H1 (cell line): ENCODE data around the gene DNASE2B. TPM values are rescaled to one million over a fixed set of nuclear protein-coding genes. Genes with fewer than 3 reads are reported as not detected.

ENCODE experiments used
- CTCF ChIA-PET: fragments of 300-600 bp; sonication (Branson Sonifier 250); formaldehyde crosslinking; loops from one replicate; lab custom pipeline; 2021; ENCODE audit not compliant: partially characterized antibody; lab: Charles Lee
- POLR2A ChIA-PET: fragments of 300-600 bp; sonication (Branson Sonifier 250); formaldehyde crosslinking; loops from one replicate; lab custom pipeline; 2021; ENCODE audit warnings: inconsistent platforms; ENCODE audit not compliant: partially characterized antibody; lab: Charles Lee
- DNase-seq, 2 experiments: peaks; one replicate each; pipeline versions ENCODE4 v3.0.0 to v3.0.0-alpha.2; 2010 to 2022; ENCODE audit warnings: low spot score in 2 of 2, low read depth in 1 of 2, mixed read lengths in 1 of 2
- FAIRE-seq: peaks from 2 replicates; lab custom pipeline; 2011; peaks lifted over from hg19 to GRCh38; lab: Jason Lieb, UNC
- H2AFZ ChIP-seq: 2 replicates; pipeline ENCODE4 v1.8.1; 2012; ENCODE audit warnings: low read length, inconsistent platforms
- H2AK5ac ChIP-seq: 2 replicates; pipeline ENCODE4 v1.6.1; 2013; ENCODE audit warnings: low read depth, low read length
- H2BK120ac ChIP-seq: replicated peaks from 2 replicates; pipeline ENCODE3; 2013; ENCODE audit warnings: low read depth, low read length, inconsistent platforms
- H2BK12ac ChIP-seq: 2 replicates; pipeline ENCODE4 v1.6.1; 2013; ENCODE audit warnings: low read depth, low read length
- H2BK15ac ChIP-seq: 2 replicates; pipeline ENCODE4 v1.6.1; 2013; ENCODE audit warnings: low read length
- H2BK20ac ChIP-seq: 2 replicates; pipeline ENCODE4 v1.6.1; 2013; ENCODE audit warnings: low read length
- H2BK5ac ChIP-seq: 2 replicates; pipeline ENCODE4 v1.6.1; 2013; ENCODE audit warnings: low read depth, low read length
- H3K14ac ChIP-seq: 2 replicates; pipeline ENCODE4 v1.6.1; 2013; ENCODE audit warnings: inconsistent platforms; ENCODE audit not compliant: insufficient read length
- H3K18ac ChIP-seq: 2 replicates; pipeline ENCODE4 v1.6.1; 2013; ENCODE audit warnings: low read length; ENCODE audit errors: extremely low read depth
- H3K23ac ChIP-seq: 2 replicates; pipeline ENCODE4 v1.6.1; 2013; ENCODE audit warnings: inconsistent platforms; ENCODE audit not compliant: insufficient read length
- H3K23me2 ChIP-seq: 2 replicates; pipeline ENCODE4 v1.6.1; 2013; ENCODE audit warnings: low read depth, low read length
- H3K27ac ChIP-seq: 2 replicates; pipeline ENCODE4 v1.6.1; 2011; ENCODE audit warnings: low read depth, low read length, inconsistent platforms
- H3K27me3 ChIP-seq, 4 experiments: replicated peaks in 1 of 4; 1 replicate in 1 of 4; 2 replicates in 3 of 4; pipeline versions ENCODE4 v1.6.1 to v1.8.1; 2011 to 2013; ENCODE audit warnings: low read length in 3 of 4, mild to moderate bottlenecking in 3 of 4, inconsistent platforms in 2 of 4, mixed read lengths in 2 of 4, moderate library complexity in 1 of 4; ENCODE audit not compliant: control insufficient read depth in 3 of 4, insufficient read depth in 3 of 4; ENCODE audit errors: extremely low read depth in 1 of 4
- H3K36me3 ChIP-seq, 4 experiments: 2 replicates each; pipeline versions ENCODE4 v1.6.1 to v1.8.1; 2011 to 2013; ENCODE audit warnings: mild to moderate bottlenecking in 4 of 4, low read length in 3 of 4, moderate library complexity in 2 of 4, control low read depth in 1 of 4, inconsistent platforms in 1 of 4; ENCODE audit not compliant: insufficient read depth in 4 of 4, control insufficient read depth in 2 of 4
- H3K4ac ChIP-seq: replicated peaks from 2 replicates; pipeline ENCODE3; 2013; ENCODE audit warnings: low read length, low read depth, mixed read lengths, inconsistent platforms; ENCODE audit not compliant: insufficient read length
- H3K4me1 ChIP-seq, 4 experiments: replicated peaks in 1 of 4; 1 replicate in 1 of 4; 2 replicates in 3 of 4; pipeline versions ENCODE4 v1.6.1 to v1.8.1; 2011 to 2013; ENCODE audit warnings: low read length in 3 of 4, inconsistent platforms in 2 of 4, mixed read lengths in 1 of 4; ENCODE audit not compliant: insufficient read depth in 4 of 4, control insufficient read depth in 3 of 4
- H3K4me2 ChIP-seq, 2 experiments: 2 replicates each; pipeline versions ENCODE4 v1.6.1 to v1.8.1; 2011 to 2013; ENCODE audit warnings: low read depth in 2 of 2, low read length in 2 of 2, control low read depth in 1 of 2, inconsistent platforms in 1 of 2, mild to moderate bottlenecking in 1 of 2; ENCODE audit not compliant: insufficient read depth in 1 of 2
- H3K4me3 ChIP-seq, 4 experiments: fragments of 200-600, 300-600 bp in 1 of 4; sonication (generic), shearing (Covaris generic), sonication (Bioruptor Twin) in 1 of 4; 2 replicates each; pipeline versions ENCODE4 v1.5.1 to v1.8.1; 2011 to 2016; ENCODE audit warnings: low read length in 4 of 4, low read depth in 3 of 4, control low read depth in 2 of 4, inconsistent platforms in 2 of 4, mild to moderate bottlenecking in 2 of 4, mixed read lengths in 1 of 4, moderate library complexity in 1 of 4; ENCODE audit not compliant: insufficient read depth in 2 of 4; ENCODE audit errors: extremely low read depth in 1 of 4
- H3K56ac ChIP-seq: replicated peaks from 2 replicates; pipeline ENCODE3; 2013; ENCODE audit warnings: low read depth, mild to moderate bottlenecking, mixed read lengths, low read length, inconsistent platforms; ENCODE audit not compliant: insufficient read length
- H3K79me1 ChIP-seq: 2 replicates; pipeline ENCODE4 v1.6.1; 2013; ENCODE audit warnings: low read depth, low read length, control low read depth
- H3K79me2 ChIP-seq, 2 experiments: 2 replicates each; pipeline versions ENCODE4 v1.6.1 to v1.8.1; 2012 to 2013; ENCODE audit warnings: low read length in 2 of 2, mild to moderate bottlenecking in 2 of 2, inconsistent platforms in 1 of 2; ENCODE audit not compliant: insufficient read depth in 2 of 2, control insufficient read depth in 1 of 2
- H3K9ac ChIP-seq, 4 experiments: replicated peaks in 1 of 4; 1 replicate in 1 of 4; 2 replicates in 3 of 4; pipeline versions ENCODE4 v1.6.1 to v1.8.1; 2011 to 2013; ENCODE audit warnings: low read depth in 3 of 4, low read length in 3 of 4, control low read depth in 2 of 4, mild to moderate bottlenecking in 2 of 4, moderate library complexity in 2 of 4, inconsistent platforms in 1 of 4; ENCODE audit errors: extremely low read depth in 1 of 4
- H3K9me3 ChIP-seq, 2 experiments: 2 replicates each; pipeline versions ENCODE4 v1.6.1 to v1.8.1; 2012 to 2013; ENCODE audit warnings: mild to moderate bottlenecking in 2 of 2, moderate library complexity in 2 of 2, control low read depth in 1 of 2, inconsistent platforms in 1 of 2, low read depth in 1 of 2, low read length in 1 of 2, mixed read lengths in 1 of 2; ENCODE audit not compliant: insufficient read depth in 2 of 2
- H4K20me1 ChIP-seq, 2 experiments: replicated peaks in 1 of 2; 2 replicates each; pipeline versions ENCODE3 to v1.8.1; 2011 to 2013; ENCODE audit warnings: inconsistent platforms in 2 of 2, low read length in 2 of 2, mild to moderate bottlenecking in 1 of 2; ENCODE audit not compliant: insufficient read depth in 2 of 2, control insufficient read depth in 1 of 2
- H4K5ac ChIP-seq: 2 replicates; pipeline ENCODE4 v1.6.1; 2013; ENCODE audit warnings: low read length, low read depth, mixed read lengths, inconsistent platforms; ENCODE audit not compliant: insufficient read length
- H4K8ac ChIP-seq: 2 replicates; pipeline ENCODE4 v1.8.0; 2013; ENCODE audit warnings: mild to moderate bottlenecking, moderate library complexity, low read length, inconsistent platforms; ENCODE audit not compliant: insufficient read depth; ENCODE audit errors: extremely low read depth
- H4K91ac ChIP-seq: replicated peaks from 2 replicates; pipeline ENCODE3; 2013; ENCODE audit warnings: low read length, mixed read lengths, inconsistent platforms; ENCODE audit not compliant: insufficient read length
- BACH1 ChIP-seq: IDR thresholded peaks from 2 replicates; pipeline ENCODE4 v1.6.1; 2012; ENCODE audit warnings: low read length, improper control_type of control experiment
- BRCA1 ChIP-seq: IDR thresholded peaks from 2 replicates; pipeline ENCODE4 v1.6.1; 2012; ENCODE audit warnings: low read depth, low read length, improper control_type of control experiment
- CHD1 ChIP-seq: IDR thresholded peaks from 2 replicates; pipeline ENCODE4 v1.6.1; 2012; ENCODE audit warnings: low read depth, low read length, improper control_type of control experiment
- EGR1 ChIP-seq: IDR thresholded peaks from 2 replicates; pipeline ENCODE4 v1.6.1; 2011; ENCODE audit warnings: low read depth, low read length, borderline replicate concordance
- GTF2F1 ChIP-seq: IDR thresholded peaks from 2 replicates; pipeline ENCODE4 v1.6.1; 2012; ENCODE audit warnings: low read depth, low read length, improper control_type of control experiment, borderline replicate concordance
- HDAC2 ChIP-seq, 2 experiments: fragments of 300-600 bp in 1 of 2; sonication (generic) in 1 of 2; IDR thresholded peaks; 2 replicates each; pipeline ENCODE4 v1.6.1; 2011 to 2012; ENCODE audit warnings: low read depth in 2 of 2, low read length in 2 of 2, mild to moderate bottlenecking in 2 of 2, moderate library complexity in 2 of 2, borderline replicate concordance in 1 of 2, inconsistent platforms in 1 of 2
- KDM4A ChIP-seq: IDR thresholded peaks from one replicate; pipeline ENCODE4 v1.7.1; 2012; ENCODE audit warnings: low read depth, mild to moderate bottlenecking, moderate library complexity, low read length, inconsistent platforms; ENCODE audit not compliant: severe bottlenecking
- POLR2A ChIP-seq, 2 experiments: IDR thresholded peaks; 1 replicate in 1 of 2; 2 replicates in 1 of 2; pipeline ENCODE4 v1.6.1; 2011; ENCODE audit warnings: low read depth in 2 of 2, low read length in 2 of 2, mild to moderate bottlenecking in 2 of 2; ENCODE audit errors: control extremely low read depth in 1 of 2
- SP2 ChIP-seq: IDR thresholded peaks from 2 replicates; pipeline ENCODE4 v1.6.1; 2012; ENCODE audit warnings: mild to moderate bottlenecking, low read length, inconsistent platforms
- TAF7 ChIP-seq: optimal IDR thresholded peaks from 2 replicates; pipeline ENCODE3; 2011; ENCODE audit warnings: low read depth, mild to moderate bottlenecking, inconsistent platforms, low read length, moderate library complexity, borderline replicate concordance
- TBP ChIP-seq: IDR thresholded peaks from 2 replicates; pipeline ENCODE4 v1.6.1; 2011; ENCODE audit warnings: low read depth, low read length, improper control_type of control experiment
- ZNF274 ChIP-seq: IDR thresholded peaks from 2 replicates; pipeline ENCODE4 v1.7.0; 2012; ENCODE audit warnings: low read length, borderline replicate concordance; ENCODE audit errors: extremely low read depth
- WGBS, 2 experiments: shearing (Covaris generic) in 1 of 2; methylation state at CpG; one replicate each; pipeline versions ENCODE4 v1.1.6 to v1.1.7; 2013 to 2015; ENCODE audit warnings: low lambda C conversion rate in 2 of 2, mixed read lengths in 2 of 2, inconsistent platforms in 1 of 2, low coverage in 1 of 2, missing lambda C conversion rate in 1 of 2; ENCODE audit not compliant: insufficient replicate concordance in 2 of 2, insufficient coverage in 1 of 2, insufficient read length in 1 of 2; ENCODE audit errors: extremely low coverage in 1 of 2, missing lambda C conversion rate in 1 of 2; 5-methylcytosine and 5-hydroxymethylcytosine counted together
- polyA plus RNA-seq, 7 experiments: library from polyadenylated mRNA; depleted of rRNA in 3 of 7; stranded (reverse) in 5 of 7; unstranded in 2 of 7; fragments of >200 nt in 5 of 7; fragments of 200-250 nt in 2 of 7; gene quantifications; 1 replicate in 5 of 7; 2 replicates in 1 of 7; 4 replicates in 1 of 7; pipeline versions ENCODE4 v1.2.1 to v1.2.3, GENCODE V29; 2011 to 2013; ENCODE audit warnings: missing spikeins in 2 of 7, mixed read lengths in 2 of 7
- total RNA-seq: library from RNA; stranded (reverse); fragmentation: NEBNext Ultra II Directional; extraction: Animal tissue kit (Norgen Biotek cat#: 25700); gene quantifications from 2 replicates; pipeline ENCODE4 v1.2.1, GENCODE V29; 2021
- TF ChIP-seq, protein P1 (sequence below): IDR thresholded peaks from 2 replicates; pipeline ENCODE4 v1.6.1; 2012; ENCODE audit warnings: inconsistent platforms
- TF ChIP-seq, protein P2 (sequence below): IDR thresholded peaks from 2 replicates; pipeline ENCODE4 v1.6.1; 2011; ENCODE audit warnings: low read length, improper control_type of control experiment

DNASE2B gene
- total and polyA plus RNA-seq, 2 of the 8 experiments (the other 6 are each of a cell fraction or from before 2014, with no cell fraction given) = not detected

DNA sequence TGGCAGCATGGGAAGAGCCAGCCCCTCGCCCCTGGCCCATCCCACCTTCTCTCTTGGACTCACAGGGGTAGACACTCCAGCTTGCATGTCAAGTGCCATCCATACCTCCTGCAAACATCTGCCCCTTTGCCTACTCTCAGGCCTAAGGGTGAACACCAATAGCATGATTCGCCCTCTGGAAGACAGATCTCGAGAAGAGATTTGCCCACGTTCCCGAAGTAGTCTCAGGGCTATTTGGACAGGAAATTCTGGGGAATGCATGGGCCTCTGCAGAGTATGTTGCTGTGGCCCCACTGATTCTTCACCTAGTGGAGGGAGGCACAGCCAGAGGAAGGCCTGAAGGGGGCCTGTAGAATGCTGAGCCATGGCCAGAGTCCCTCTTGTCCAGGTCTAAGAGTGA, 29.8 kb upstream of the DNASE2B start:
- no peaks in the 10 kb centered on the region for H3K4me1 ChIP-seq
- POLR2A ChIA-PET = no interaction called here
- TF ChIP-seq TBP (no peak), POLR2A (IDR thresholded peaks at IDR 0.05; ENCODE audit: control extremely low read depth in 1 of 2, low read depth in 2 of 2, low read length in 2 of 2) (no peak), CHD1 (no peak), HDAC2 (IDR thresholded peaks at IDR 0.05; ENCODE audit: borderline replicate concordance in 1 of 2, low read depth in 2 of 2, low read length in 2 of 2) (no peak), GTF2F1 (no peak), TAF7 (no peak), BACH1 (no peak), BRCA1 (no peak), ZNF274 (no peak), KDM4A (no peak), EGR1 (no peak), SP2 (no peak)
- TF ChIP-seq, protein P1, sequence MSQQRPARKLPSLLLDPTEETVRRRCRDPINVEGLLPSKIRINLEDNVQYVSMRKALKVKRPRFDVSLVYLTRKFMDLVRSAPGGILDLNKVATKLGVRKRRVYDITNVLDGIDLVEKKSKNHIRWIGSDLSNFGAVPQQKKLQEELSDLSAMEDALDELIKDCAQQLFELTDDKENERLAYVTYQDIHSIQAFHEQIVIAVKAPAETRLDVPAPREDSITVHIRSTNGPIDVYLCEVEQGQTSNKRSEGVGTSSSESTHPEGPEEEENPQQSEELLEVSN = no peak
- TF ChIP-seq, protein P2, sequence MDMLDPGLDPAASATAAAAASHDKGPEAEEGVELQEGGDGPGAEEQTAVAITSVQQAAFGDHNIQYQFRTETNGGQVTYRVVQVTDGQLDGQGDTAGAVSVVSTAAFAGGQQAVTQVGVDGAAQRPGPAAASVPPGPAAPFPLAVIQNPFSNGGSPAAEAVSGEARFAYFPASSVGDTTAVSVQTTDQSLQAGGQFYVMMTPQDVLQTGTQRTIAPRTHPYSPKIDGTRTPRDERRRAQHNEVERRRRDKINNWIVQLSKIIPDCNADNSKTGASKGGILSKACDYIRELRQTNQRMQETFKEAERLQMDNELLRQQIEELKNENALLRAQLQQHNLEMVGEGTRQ = no peak

More for the DNA sequence above, 29.8 kb upstream of the DNASE2B start:
- WGBS, 2 experiments = 89% methylated on average over 5 of the region's 5 CpGs; no CpG with 5 or more reads in 1 of the 2 experiments
- Histone ChIP-seq H3K9me3 (no peaks in the 10 kb centered on the region), H3K4ac (no peak overlapping the region), H4K20me1 (no peaks in the 10 kb centered on the region), H2BK15ac (no peak overlapping the region), H3K4me3 (no peak overlapping the region), H3K56ac (no peak overlapping the region), H2BK12ac (no peak overlapping the region), H2BK5ac (no peak overlapping the region), H3K18ac (no peak overlapping the region), H2BK120ac (no peak overlapping the region), H3K27me3 (no peaks in the 10 kb centered on the region), H2BK20ac (no peak overlapping the region), H3K4me2 (no peak overlapping the region), H3K79me1 (no peaks in the 10 kb centered on the region), H3K79me2 (no peaks in the 10 kb centered on the region), H2AFZ (no peak overlapping the region), H3K23ac (no peak overlapping the region), H4K8ac (no peak overlapping the region), H3K9ac (no peak overlapping the region), H4K91ac (no peak overlapping the region), H3K23me2 (no peaks in the 10 kb centered on the region; the same call in 1 of the 2 replicates), H3K36me3 (no peaks in the 10 kb centered on the region), H3K27ac (no peak overlapping the region), H3K14ac (no peak overlapping the region), H2AK5ac (no peak overlapping the region), H4K5ac (no peak overlapping the region)
- FAIRE-seq (no peak), DNase-seq (no peak)
- CTCF ChIA-PET = no interaction called here
